Measurements from ENCODE around the gene B3GNT8. TPM values are rescaled to one million over a fixed set of nuclear protein-coding genes. Genes with fewer than 3 reads are reported as not detected.
"Not testable (repeated sequence)": the region's sequence is repeated elsewhere in the genome, so short reads cannot be mapped to it uniquely, and the experiment has no call there.

Gene B3GNT8, protein sequence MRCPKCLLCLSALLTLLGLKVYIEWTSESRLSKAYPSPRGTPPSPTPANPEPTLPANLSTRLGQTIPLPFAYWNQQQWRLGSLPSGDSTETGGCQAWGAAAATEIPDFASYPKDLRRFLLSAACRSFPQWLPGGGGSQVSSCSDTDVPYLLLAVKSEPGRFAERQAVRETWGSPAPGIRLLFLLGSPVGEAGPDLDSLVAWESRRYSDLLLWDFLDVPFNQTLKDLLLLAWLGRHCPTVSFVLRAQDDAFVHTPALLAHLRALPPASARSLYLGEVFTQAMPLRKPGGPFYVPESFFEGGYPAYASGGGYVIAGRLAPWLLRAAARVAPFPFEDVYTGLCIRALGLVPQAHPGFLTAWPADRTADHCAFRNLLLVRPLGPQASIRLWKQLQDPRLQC
- 1 to 10 TPM; 3.3 to 4.2 TPM for total RNA-seq
- long read RNA-seq, donor 1, partial matches to known transcripts, result 1 of 3 reads
- long read RNA-seq, donor 1, other reads (novel, unspliced or antisense), result 2 of 3 reads
- long read RNA-seq, donor 2, partial matches to known transcripts, result 17 of 18 reads
- long read RNA-seq, donor 2, other reads (novel, unspliced or antisense), result 0 of 18 reads

DNA sequence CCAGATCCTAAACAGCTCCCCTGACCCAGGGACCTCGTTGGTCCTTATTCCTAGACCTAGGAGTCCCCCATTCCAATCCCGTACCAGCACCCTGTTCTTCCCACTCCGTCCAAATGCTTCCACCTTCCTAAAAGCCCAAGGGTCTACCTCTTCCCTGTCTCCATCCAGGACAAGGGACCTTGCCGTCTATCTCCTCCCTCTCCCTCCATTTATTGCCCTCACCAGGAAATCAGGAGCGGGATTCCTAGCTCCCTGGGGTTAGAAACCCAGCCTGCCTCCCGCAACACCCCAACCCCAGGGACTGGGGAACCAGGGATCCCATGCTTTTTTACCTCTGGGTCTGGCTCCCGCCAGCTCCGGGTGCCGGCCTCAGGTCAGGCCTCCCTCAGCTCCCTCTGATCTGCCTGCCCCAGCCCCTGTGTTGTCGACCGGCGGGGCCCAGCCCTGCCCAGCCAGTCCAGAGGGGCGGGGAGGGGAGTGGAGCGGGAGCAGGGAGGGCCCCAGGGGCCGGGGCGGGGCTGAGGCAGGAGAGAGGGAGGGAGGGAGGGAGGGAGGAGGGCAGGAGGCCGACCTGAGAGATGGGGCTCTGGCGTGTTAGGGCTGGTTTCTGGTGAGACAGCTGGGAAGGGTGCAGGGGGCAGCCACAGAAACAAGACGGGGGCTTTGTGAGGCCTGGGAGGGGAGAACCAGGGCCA is at the start of gene B3GNT8:
Gene B3GNT8, minus strand, starts transcription at position 423 of the 695 bp plus-strand sequence. CDS start 596 bp downstream, outside the sequence.
- intact Hi-C loops (cut with DNase I), result no loop called here

DNA sequence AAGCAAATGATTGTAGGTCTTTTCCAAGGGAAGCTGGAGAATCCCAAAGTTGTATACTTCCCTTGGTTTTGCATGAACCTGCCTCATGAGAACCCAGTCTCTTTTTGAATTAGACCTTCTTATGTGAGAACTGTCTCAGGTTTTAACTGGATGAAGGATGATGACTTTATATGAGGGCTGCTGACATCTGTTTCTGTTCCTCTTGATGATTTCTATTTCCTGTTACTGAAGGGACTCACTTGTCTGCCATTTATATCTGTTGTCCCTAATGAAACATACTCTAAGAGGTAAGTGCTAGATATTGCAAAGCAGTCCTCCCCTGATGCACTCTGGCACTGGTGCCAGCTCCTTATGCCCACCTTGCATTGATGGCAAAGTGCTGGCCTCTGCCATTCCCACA is 49.4 kb upstream of the B3GNT8 start:
- intact Hi-C loops (cut with DNase I), result no loop called here
- no peak for DNase-seq (ENCODE audit: low spot score)

More for the DNA sequence above, at the start of gene B3GNT8:
- peak; percentile 93 for DNase-seq (ENCODE audit: low spot score)

DNA sequence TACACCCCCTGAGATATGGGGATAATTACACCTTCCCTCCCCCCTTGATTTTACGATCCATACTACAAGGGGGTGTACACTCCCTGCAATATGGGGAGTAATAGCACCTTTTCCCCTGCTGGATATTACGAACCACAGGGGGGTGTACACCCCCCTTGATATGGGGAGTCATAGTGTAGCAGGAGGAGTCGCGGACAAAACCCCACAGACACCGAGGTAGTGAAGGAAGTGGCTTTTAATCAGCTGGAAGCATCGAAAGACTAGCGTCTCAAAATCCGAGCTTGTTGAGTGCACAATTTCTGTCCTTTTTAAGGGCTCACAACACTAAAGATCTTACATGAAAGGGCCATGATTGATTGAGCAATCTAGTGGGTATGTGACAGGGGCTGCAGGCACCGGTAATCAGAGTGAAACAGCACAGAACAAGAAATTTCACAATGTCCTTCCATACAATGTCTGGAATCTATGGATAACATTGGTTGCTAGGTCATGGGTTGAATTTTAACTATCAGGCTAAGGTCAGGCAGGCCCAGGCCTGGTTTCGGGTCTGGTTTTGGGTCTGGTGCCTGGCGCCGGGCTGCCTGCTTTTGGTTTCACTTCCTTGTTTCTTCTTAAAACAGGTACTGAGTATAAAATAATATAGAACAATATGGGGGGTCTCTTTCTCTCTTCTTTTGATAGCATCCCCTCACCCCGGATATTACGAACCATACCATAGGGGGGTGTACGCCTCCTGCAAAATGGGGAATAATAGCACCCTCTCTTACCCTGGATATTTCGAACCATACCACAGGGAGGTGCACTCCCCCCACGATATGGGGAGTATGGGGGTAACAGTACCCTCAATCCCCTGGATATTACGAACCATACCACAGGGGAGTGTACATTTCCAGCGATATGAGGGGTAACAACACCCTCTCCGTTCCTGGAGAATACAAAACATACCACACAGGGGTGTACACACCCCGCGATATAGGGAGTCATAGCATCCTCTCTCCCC is 36.4 kb upstream of the B3GNT8 start:
- DNase-seq (ENCODE audit: low spot score); intact Hi-C loops (cut with DNase I): not testable (repeated sequence)

DNA sequence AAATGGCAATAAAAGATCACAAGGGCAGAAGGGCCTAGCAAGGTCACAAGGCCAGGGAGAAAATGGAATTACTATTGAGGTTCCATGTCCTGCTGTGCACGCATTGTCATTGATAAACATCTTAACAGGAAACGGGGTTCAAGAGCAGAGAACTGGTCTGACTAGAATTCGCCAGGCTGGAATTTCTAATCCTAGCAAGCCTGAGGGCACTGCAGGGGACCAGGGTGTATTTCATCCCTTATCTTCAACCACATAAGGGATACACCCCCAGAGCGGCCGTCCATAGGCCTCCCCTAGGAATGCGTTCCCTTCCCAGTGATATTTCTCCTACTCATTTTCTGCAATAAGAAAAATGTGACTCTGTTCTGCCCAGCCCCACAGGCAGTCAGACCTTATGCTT is 35.3 kb upstream of the B3GNT8 start:
- no peak for DNase-seq (ENCODE audit: low spot score)
- intact Hi-C loops (cut with DNase I), result no loop called here

DNA sequence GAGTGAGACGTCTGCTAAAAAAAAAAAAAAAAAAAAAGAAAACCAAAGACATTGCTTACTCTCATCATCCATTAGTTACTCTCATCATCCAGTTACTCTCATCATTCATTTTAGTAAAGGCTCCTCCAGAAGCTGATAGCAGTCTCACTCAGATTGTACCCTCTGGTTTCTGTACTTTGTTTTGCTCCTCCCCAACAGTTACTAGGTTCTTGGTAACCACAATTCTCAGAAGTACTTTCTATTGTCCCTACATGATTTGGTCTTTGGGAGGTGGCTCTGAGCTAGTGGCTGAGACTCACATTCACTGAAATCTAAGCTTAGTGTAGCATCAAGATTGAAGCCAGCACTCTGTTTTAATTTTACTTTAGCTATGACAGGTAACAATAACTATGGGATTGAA is 30.1 kb upstream of the B3GNT8 start:
- intact Hi-C loops (cut with DNase I), result no loop called here
- no peak for DNase-seq (ENCODE audit: low spot score)

DNA sequence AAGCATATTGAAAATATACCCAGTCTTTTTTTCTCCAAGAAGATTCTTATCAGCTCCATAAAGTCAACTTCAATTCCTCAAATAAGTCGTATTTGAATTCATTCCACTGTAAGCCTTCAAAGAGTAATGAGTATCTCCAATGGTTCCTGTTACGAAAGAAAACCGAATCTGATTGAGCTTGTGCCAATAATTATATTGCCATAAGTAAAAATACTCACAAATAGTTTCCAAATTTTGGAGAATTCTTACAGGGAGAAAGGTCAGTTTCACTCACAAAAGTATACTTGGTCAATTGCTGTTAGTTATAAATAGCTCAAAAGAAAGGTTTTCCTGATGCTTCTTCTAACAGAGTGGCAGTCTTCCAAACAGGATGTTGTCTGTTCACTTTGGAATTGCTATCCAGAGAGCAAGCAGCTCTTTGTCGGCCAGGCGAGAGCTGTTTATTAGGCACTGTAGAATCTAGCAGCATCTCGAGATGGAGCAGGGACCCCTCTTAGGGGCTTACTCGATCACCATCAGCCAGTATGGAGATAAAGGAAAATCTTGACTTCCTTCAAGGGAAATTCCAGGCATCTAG is 29.3 kb upstream of the B3GNT8 start:
- intact Hi-C loops (cut with DNase I), result no loop called here
- DNase-seq (ENCODE audit: low spot score), result no peak

DNA sequence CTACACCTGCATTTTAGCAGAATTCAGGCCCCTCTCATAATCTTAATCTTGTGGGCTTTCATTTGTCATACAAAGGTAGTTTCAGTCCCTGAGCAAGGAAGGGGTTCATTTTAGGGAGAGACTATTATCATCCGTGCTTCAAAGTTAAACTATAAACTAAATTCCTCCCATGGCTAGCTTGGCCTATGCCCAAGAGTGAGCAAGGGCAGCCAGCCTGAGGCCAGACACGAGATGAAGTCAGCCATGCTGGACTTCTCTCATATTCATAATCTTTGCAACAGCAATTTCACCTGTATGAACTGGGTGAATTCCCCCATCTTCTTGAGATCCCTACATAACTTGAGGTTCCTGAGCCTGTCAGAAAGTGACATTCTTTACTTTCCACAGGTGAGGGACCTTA is 28.8 kb upstream of the B3GNT8 start:
- DNase-seq (ENCODE audit: low spot score), result no peak
- intact Hi-C loops (cut with DNase I), result no loop called here

DNA sequence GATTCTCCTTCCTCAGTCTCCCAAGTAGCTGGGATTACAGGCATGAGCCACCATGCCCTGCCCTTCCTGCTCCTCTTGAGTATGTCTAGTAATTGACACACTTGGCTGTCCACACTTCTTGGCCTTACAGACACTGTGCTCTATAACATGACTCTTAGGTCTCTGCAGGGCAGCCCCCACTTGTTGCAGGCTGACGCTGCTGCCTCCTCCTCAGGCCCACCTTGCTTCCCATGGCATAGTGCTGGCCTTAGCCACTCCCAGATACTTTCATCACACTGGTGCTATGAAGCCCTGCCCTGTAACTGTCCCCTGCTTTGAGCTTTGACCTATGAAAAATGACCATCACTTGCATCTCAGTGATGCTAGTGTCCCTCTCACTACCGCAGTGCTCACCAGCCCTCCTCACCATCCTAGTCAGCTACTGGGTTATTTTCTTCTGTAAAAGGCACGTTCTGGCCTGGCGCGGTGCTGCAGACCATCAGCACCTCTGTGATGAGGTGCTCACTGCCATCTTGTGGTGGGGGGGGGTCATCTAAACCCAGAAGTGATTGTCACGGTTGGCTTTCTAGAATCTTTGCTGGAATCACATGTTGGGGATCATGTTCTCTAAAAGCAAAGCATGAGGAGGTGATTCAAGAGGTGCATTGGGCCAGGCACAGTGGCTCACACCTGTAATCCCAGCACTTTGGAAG is 25.6 kb upstream of the B3GNT8 start:
- no peak for DNase-seq (ENCODE audit: low spot score)
- intact Hi-C loops (cut with DNase I), result no loop called here

DNA sequence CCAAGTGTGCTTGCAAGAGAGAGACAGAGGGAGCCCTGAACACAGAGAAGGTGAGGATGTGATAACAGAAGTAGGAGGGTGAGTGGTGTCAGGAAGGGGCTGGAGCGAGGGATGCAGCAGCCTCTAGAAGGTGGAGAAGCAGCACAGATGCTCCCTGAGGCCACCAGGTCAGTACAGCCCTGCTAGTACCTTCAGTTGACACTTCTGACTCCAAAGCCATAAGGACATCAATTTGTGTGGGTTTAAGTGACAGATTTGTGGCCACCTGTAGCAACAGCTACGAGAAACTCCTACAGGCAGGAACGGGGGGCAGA is 22.6 kb upstream of the B3GNT8 start:
- intact Hi-C loops (cut with DNase I), result loop anchor here in 1 of 2 donors (5.0 kb wide), 1 partner anchor 122 kb away; no protein-coding TSS in a partner anchor
- DNase-seq (ENCODE audit: low spot score), result no peak

DNA sequence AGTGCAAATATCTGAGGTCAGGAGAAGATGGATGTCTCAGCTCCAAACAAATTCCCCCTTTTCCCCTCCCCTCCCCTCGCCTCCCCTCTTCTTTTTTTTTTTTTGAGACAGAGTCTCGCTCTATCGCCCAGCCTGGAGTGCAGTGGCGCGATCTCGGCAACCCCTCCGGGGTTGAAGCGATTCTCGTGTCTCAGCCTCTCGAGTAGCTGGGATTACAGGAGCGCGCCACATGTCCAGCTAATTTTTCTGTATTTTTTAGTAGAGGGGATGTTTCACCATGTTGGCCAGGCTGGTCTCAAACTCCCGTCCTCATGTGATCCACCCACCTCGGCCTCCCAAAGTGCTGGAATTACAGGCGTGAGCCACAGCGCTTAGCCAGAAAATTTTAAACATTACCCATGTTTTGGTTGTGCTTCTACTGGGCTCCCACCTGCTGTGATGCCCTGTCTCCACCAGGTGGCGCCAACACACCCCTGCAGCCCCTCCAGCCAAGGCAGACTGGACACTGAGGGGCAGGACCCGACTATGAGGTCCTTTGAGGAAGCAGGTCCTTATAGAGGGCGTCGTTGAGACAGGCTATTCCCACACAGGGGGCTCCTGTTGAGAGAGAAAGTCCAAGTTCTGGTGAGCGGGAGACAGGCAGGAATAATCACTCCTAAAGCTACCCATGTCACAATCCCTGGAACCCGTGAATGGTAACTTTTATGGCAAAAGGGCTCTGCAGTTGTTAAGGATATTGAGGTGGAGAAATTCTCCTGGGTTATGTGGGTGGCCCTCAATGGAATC is 22.1 kb upstream of the B3GNT8 start:
- intact Hi-C loops (cut with DNase I), result loop anchor here in 1 of 2 donors (5.0 kb wide), 1 partner anchor 123 kb away; no protein-coding TSS in a partner anchor
- peak; percentile 91 for DNase-seq (ENCODE audit: low spot score)

DNA sequence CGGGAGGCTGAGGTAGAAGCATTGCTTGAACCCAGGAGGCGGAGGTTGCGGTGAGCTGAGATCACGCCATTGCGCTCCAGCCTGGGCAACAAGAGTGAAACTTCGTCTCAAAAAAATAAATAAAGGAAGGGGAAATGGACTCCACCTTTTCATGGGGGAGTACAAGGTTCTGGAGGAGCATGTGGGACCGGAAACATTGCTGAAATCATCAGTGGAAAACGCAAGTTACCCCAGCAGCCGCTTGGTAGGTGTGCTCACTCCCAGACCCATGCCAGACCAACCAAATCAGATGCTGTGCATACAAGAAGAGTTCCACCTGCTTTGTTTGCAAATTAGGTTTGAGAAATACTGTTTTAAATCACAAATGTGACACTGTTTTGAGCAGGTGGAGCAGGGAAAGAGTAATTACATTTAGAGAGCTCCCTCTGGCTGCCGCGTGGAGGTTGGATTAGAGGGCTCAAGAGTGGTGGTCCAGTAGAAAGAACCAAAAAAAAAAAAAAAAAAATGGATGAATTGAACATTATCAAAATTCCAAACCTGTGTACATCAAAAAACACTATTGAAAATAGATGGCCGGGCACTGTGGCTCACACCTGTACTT is 20.7 kb upstream of the B3GNT8 start:
- intact Hi-C loops (cut with DNase I), result loop anchor here in 1 of 2 donors (5.0 kb wide), 1 partner anchor 124 kb away; no protein-coding TSS in a partner anchor
- no peak for DNase-seq (ENCODE audit: low spot score)

DNA sequence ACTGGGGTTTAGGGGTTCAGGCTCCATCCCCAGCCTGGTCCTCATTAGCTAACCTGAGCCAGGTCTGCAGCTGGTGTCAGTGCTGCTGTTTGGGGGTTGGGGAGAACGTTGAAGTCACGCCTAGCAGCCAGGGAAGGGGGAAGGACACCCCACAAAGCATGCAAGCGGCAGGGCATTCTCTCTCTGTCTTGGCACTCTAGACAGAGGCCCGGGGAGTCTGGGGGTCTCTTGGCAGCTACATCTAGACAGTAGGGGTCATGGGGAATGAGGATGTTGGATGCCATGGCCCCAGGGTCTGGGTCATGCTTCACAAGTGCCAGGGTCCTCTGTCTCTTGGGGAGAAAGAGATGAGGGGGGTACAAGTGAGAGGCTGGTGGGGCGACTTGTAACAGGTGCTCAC is 18.4 kb upstream of the B3GNT8 start:
- DNase-seq (ENCODE audit: low spot score), result no peak
- intact Hi-C loops (cut with DNase I), result loop anchor here in 1 of 2 donors (5.0 kb wide), 1 partner anchor 127 kb away; no protein-coding TSS in a partner anchor

DNA sequence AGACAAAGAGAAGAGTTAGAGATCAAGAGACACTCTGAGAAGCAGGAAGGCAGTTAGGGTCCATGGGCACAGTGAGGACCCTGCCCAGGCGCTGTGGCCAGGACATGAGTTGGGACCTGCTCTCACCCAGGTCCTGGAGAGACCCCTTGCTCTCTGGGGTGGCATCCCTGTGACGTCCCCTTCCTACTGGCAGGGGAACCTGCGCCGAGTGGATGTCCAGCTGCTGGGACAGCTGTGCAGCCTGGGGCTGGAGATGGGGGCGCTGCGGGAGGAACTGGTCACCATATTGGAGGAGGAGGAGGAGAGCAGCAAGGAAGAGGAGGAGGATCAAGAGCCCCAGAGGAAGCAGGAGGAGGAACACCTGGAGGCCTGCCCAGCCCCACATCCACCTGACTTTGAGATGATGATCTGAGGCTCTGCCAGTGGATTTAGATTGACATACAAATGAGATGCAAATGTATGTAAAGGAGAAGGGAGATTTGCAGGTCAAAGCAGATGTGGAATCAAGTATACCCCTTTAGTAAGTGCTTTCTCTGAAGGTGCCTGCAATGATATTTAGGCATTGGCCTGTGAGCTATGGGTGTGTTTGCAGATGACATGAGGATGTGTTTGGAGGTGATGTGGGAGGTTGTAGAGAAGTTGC is 16.8 kb upstream of the B3GNT8 start:
- DNase-seq (ENCODE audit: low spot score), result no peak
- intact Hi-C loops (cut with DNase I), result no loop called here

DNA sequence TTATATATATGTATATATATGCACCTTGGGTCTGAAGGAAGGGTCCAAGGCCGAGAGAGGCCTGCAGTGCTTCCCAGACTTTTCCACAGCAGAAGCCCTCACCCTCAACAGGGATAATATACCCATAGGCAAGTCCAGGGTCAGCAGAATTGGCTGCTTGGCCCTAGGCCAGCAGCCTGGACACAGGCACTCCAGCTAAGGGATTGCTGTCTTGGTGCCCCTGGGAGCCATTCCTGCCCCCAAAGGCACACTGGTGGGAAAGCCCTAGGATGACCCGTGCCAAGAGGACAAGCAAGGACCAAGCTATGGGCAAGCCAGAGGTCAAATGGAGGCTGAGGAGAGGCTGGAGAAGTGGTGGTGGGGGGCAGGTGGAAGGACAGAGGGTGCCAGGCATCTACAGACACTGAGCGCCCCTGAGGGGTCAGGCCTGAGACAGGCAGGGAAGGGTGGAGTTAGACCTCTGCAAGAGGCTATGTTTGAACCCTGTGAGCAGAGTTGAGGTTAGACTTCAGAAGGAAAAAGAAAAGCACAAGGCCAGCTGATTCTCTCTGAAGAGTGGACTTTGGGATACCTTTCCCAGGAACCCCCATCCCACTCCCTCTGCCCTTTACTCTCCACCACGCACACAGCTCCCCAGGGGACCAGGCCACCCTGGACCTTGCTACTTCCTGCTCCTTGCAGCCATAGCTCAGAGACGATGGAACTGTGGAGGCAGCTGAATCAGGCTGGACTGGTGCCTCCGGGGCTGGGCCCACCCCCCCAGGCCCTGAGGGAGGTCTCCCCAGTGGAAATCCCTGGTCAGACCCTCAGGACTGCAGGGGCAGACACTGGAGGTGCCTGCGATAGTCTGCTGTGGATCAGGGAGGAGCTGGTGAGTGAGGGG is 15.5 kb upstream of the B3GNT8 start, which contains the start of gene ERICH4:
Gene ERICH4, plus strand, starts transcription at position 684 of the 883 bp plus-strand sequence. Its CDS starts 14 bp downstream, at position 698.
- DNase-seq (ENCODE audit: low spot score), result no peak
- intact Hi-C loops (cut with DNase I), result no loop called here

DNA sequence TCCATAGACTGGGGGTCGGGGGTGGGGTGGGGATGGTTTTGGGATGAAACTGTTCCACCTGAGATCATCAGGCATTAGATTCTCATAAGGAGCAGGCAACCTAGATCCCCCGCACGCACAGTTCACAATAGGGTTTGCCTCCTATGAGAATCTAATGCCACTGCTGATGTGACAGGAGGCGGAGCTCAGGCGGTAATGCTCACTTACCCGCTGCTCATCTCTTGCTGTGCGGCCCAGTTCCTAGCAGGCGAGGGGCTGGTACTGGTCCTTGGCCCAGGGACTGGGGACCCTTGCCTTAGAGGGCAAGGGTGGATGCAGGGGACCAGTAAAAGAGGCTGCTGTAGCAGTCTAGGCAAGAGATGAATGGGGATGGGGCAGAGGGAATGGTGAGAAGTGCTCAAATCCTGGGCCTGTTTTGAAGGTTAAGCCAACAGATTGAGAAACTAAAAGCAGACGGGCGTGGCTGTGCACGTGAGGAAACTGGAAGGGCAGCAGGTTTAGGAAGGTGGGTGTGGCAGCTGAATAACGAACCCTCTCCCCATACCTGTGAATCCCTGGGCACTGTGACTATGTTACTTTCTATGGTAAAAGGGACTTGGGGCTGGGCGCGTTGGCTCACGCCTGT is 14.3 kb upstream of the B3GNT8 start:
- intact Hi-C loops (cut with DNase I), result no loop called here

More for the DNA sequence above, 14.3 kb upstream of the B3GNT8 start:
- DNase-seq (ENCODE audit: low spot score), result no peak

Data from posterior vena cava (tissue), 2 donors.